ENCODE results near the gene NPR3. TPM values are rescaled to one million over a fixed set of nuclear protein-coding genes. Genes with fewer than 3 reads are reported as not detected.

NPR3 gene
- total RNA-seq: under 1 TPM in 1 of 2 experiments, not detected in 1; 0.15 TPM

GRCh38 chr5:32710550-32711361 lies at the start of gene NPR3:
Gene NPR3 (plus strand): TSS chr5:32711321. CDS start chr5:32711777, 456 bp downstream.
- POLR2A ChIA-PET: no interaction called here
- CTCF ChIA-PET: interaction anchor here (0.6 kb wide), 1 partner anchor 16 kb away, joined by 3 read pairs; no protein-coding TSS in a partner anchor
- no peaks in the 10 kb centered on the region for H3K36me3 Mint-ChIP-seq
- H3K4me3 Mint-ChIP-seq: peak within 1 kb of the TSS; percentile 66
- no peak within 1 kb of the TSS for H3K27ac Mint-ChIP-seq
- peaks cover 63% of the 10 kb centered on the region for H3K27me3 Mint-ChIP-seq
- intact Hi-C loops (cut with micrococcal nuclease): loop anchor here (2.0 kb wide), 1 partner anchor 232 kb away; no protein-coding TSS in a partner anchor
- DNase-seq: peak; percentile 10
- peaks cover 33% of the 10 kb centered on the region for H3K4me1 Mint-ChIP-seq (ENCODE audit: low read depth)
- H3K9me3 Mint-ChIP-seq: no peaks in the 10 kb centered on the region

- Mint-ChIP-seq H3K36me3 (no peaks in the 10 kb centered on the region), H3K27me3 (peaks cover 4% of the 10 kb centered on the region), H3K27ac (no peak overlapping the region), H3K4me1 (ENCODE audit: low read depth) (no peaks in the 10 kb centered on the region), H3K4me3 (no peak overlapping the region), H3K9me3 (peaks cover 10% of the 10 kb centered on the region)
- DNase-seq: no peak
- intact Hi-C loops (cut with micrococcal nuclease): no loop called here
- POLR2A ChIA-PET: no interaction called here
- CTCF ChIA-PET: interaction anchor here (0.6 kb wide), 1 partner anchor 74 kb away, joined by 4 read pairs; no protein-coding TSS in a partner anchor
Measured at GRCh38 chr5:32664523-32664922, 46.6 kb upstream of the NPR3 start.

GRCh38 chr5:32668552-32668951 lies 42.6 kb upstream of the NPR3 start:
- CTCF ChIA-PET: no interaction called here
- Mint-ChIP-seq H3K36me3 (no peaks in the 10 kb centered on the region), H3K27me3 (peaks cover 1% of the 10 kb centered on the region), H3K4me3 (no peak overlapping the region), H3K4me1 (ENCODE audit: low read depth) (no peaks in the 10 kb centered on the region), H3K27ac (no peak overlapping the region), H3K9me3 (peaks cover 14% of the 10 kb centered on the region)
- intact Hi-C loops (cut with micrococcal nuclease): no loop called here
- POLR2A ChIA-PET: no interaction called here
- no peak for DNase-seq

GRCh38 chr5:32673272-32673671 lies 37.8 kb upstream of the NPR3 start:
- Mint-ChIP-seq H3K9me3 (peaks cover 14% of the 10 kb centered on the region), H3K27me3 (peaks cover 7% of the 10 kb centered on the region), H3K36me3 (no peaks in the 10 kb centered on the region), H3K27ac (no peak overlapping the region), H3K4me3 (no peak overlapping the region), H3K4me1 (ENCODE audit: low read depth) (no peaks in the 10 kb centered on the region)
- ChIA-PET POLR2A (no interaction called here), CTCF (no interaction called here)
- DNase-seq: no peak
- intact Hi-C loops (cut with micrococcal nuclease): no loop called here

- Mint-ChIP-seq H3K9me3 (peaks cover 7% of the 10 kb centered on the region), H3K36me3 (no peaks in the 10 kb centered on the region), H3K27ac (no peak overlapping the region), H3K4me1 (ENCODE audit: low read depth) (no peaks in the 10 kb centered on the region), H3K4me3 (no peak overlapping the region), H3K27me3 (peaks cover 7% of the 10 kb centered on the region)
- intact Hi-C loops (cut with micrococcal nuclease): no loop called here
- ChIA-PET POLR2A (no interaction called here), CTCF (no interaction called here)
- no peak for DNase-seq
Measured at GRCh38 chr5:32677023-32677422, 34.1 kb upstream of the NPR3 start.

- intact Hi-C loops (cut with micrococcal nuclease): no loop called here
- POLR2A ChIA-PET: no interaction called here
- no peak for DNase-seq
Measured at GRCh38 chr5:32678472-32678871, 32.6 kb upstream of the NPR3 start.

GRCh38 chr5:32679218-32679617 lies 31.9 kb upstream of the NPR3 start:
- Mint-ChIP-seq H3K36me3 (no peaks in the 10 kb centered on the region), H3K9me3 (peaks cover 11% of the 10 kb centered on the region), H3K4me1 (ENCODE audit: low read depth) (no peaks in the 10 kb centered on the region), H3K27ac (no peak overlapping the region), H3K4me3 (no peak overlapping the region), H3K27me3 (peaks cover 7% of the 10 kb centered on the region)
- DNase-seq: no peak
- CTCF ChIA-PET: no interaction called here
- POLR2A ChIA-PET: no interaction called here
- intact Hi-C loops (cut with micrococcal nuclease): no loop called here

More at GRCh38 chr5:32678472-32678871, 32.6 kb upstream of the NPR3 start:
- H3K27ac Mint-ChIP-seq: no peak overlapping the region
- H3K36me3 Mint-ChIP-seq: no peaks in the 10 kb centered on the region
- no peak overlapping the region for H3K4me3 Mint-ChIP-seq
- H3K9me3 Mint-ChIP-seq: peaks cover 4% of the 10 kb centered on the region
- H3K4me1 Mint-ChIP-seq (ENCODE audit: low read depth): no peaks in the 10 kb centered on the region
- CTCF ChIA-PET: no interaction called here
- H3K27me3 Mint-ChIP-seq: peaks cover 7% of the 10 kb centered on the region

- CTCF ChIA-PET: interaction anchor here (0.6 kb wide), 1 partner anchor 742 kb away, joined by 4 read pairs; no protein-coding TSS in a partner anchor
Measured at GRCh38 chr5:32680183-32680582, 30.9 kb upstream of the NPR3 start.

GRCh38 chr5:32683125-32683524 lies 28.0 kb upstream of the NPR3 start:
- Mint-ChIP-seq H3K4me1 (ENCODE audit: low read depth) (no peaks in the 10 kb centered on the region), H3K27ac (no peak overlapping the region), H3K27me3 (peaks cover 2% of the 10 kb centered on the region), H3K9me3 (peaks cover 25% of the 10 kb centered on the region), H3K4me3 (no peak overlapping the region), H3K36me3 (peaks cover 2% of the 10 kb centered on the region)
- ChIA-PET POLR2A (no interaction called here), CTCF (no interaction called here)
- intact Hi-C loops (cut with micrococcal nuclease): no loop called here
- no peak for DNase-seq

More at GRCh38 chr5:32680183-32680582, 30.9 kb upstream of the NPR3 start:
- POLR2A ChIA-PET: no interaction called here
- Mint-ChIP-seq H3K27me3 (peaks cover 7% of the 10 kb centered on the region), H3K4me1 (ENCODE audit: low read depth) (no peaks in the 10 kb centered on the region), H3K9me3 (peaks cover 19% of the 10 kb centered on the region), H3K36me3 (no peaks in the 10 kb centered on the region), H3K4me3 (no peak overlapping the region), H3K27ac (no peak overlapping the region)
- no peak for DNase-seq
- intact Hi-C loops (cut with micrococcal nuclease): no loop called here

GRCh38 chr5:32684260-32684659 lies 26.9 kb upstream of the NPR3 start:
- Mint-ChIP-seq H3K9me3 (peaks cover 25% of the 10 kb centered on the region), H3K27me3 (peaks cover 3% of the 10 kb centered on the region), H3K4me1 (ENCODE audit: low read depth) (no peaks in the 10 kb centered on the region), H3K36me3 (peaks cover 2% of the 10 kb centered on the region), H3K4me3 (no peak overlapping the region), H3K27ac (no peak overlapping the region)
- no peak for DNase-seq
- CTCF ChIA-PET: no interaction called here
- POLR2A ChIA-PET: no interaction called here
- intact Hi-C loops (cut with micrococcal nuclease): no loop called here

GRCh38 chr5:32686799-32687498 lies 24.2 kb upstream of the NPR3 start:
- H3K36me3 Mint-ChIP-seq: peaks cover 2% of the 10 kb centered on the region
- H3K27me3 Mint-ChIP-seq: peaks cover 3% of the 10 kb centered on the region
- H3K4me1 Mint-ChIP-seq (ENCODE audit: low read depth): no peaks in the 10 kb centered on the region
- H3K27ac Mint-ChIP-seq: no peak overlapping the region
- no peak for DNase-seq
- H3K9me3 Mint-ChIP-seq: peaks cover 25% of the 10 kb centered on the region
- ChIA-PET CTCF (no interaction called here), POLR2A (no interaction called here)
- H3K4me3 Mint-ChIP-seq: no peak overlapping the region
- intact Hi-C loops (cut with micrococcal nuclease): no loop called here

GRCh38 chr5:32687499-32687831 lies 23.7 kb upstream of the NPR3 start:
- H3K36me3 Mint-ChIP-seq: peaks cover 2% of the 10 kb centered on the region
- DNase-seq: no peak
- peaks cover 25% of the 10 kb centered on the region for H3K9me3 Mint-ChIP-seq
- no peak overlapping the region for H3K27ac Mint-ChIP-seq
- H3K4me3 Mint-ChIP-seq: no peak overlapping the region
- ChIA-PET POLR2A (no interaction called here), CTCF (no interaction called here)
- intact Hi-C loops (cut with micrococcal nuclease): no loop called here
- no peaks in the 10 kb centered on the region for H3K4me1 Mint-ChIP-seq (ENCODE audit: low read depth)
- peaks cover 3% of the 10 kb centered on the region for H3K27me3 Mint-ChIP-seq

- ChIA-PET CTCF (interaction anchor here (1.2 kb wide), 1 partner anchor 732 kb away, joined by 3 read pairs; no protein-coding TSS in a partner anchor), POLR2A (no interaction called here)
- no peak for DNase-seq
- Mint-ChIP-seq H3K27me3 (peaks cover 3% of the 10 kb centered on the region), H3K9me3 (peaks cover 7% of the 10 kb centered on the region), H3K36me3 (peaks cover 2% of the 10 kb centered on the region), H3K4me3 (no peak overlapping the region), H3K4me1 (ENCODE audit: low read depth) (no peaks in the 10 kb centered on the region), H3K27ac (no peak overlapping the region)
- intact Hi-C loops (cut with micrococcal nuclease): no loop called here
Measured at GRCh38 chr5:32690153-32690552, 21.0 kb upstream of the NPR3 start.

Measured in activated CD4-positive, alpha-beta memory T cell treated with anti-CD3 and anti-CD28 coated beads for 36 hours (primary cell).